GM19043 (cell line): ENCODE results near the gene NTMT1.
"Not testable (repeated sequence)": the region's sequence is repeated elsewhere in the genome, so short reads cannot be mapped to it uniquely, and the experiment has no call there.

ENCODE experiments used
- ATAC-seq: cut with Tn5 transposase; IDR thresholded peaks from one replicate; pipeline ENCODE4 v1.9.1; 2021; ENCODE audit warnings: low read depth; ENCODE audit not compliant: unreplicated experiment

Gene NTMT1

DNA sequence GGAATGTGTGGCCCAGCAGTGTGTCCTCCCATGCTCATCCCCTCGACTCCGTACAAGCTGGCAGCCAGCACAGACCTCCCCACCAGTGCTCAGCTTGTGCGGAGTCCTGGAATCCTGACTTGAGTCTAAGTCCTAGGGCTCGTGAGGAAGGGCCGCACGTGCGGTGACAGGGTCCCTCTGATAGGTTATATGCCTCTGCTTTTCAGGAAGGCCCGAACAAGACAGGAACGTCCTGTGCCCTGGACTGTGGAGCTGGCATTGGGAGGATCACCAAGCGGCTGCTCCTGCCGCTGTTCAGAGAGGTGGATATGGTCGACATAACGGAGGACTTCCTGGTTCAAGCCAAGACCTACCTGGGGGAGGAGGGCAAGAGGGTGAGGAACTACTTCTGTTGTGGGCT lies 7.9 kb downstream of the NTMT1 start:
- ATAC-seq: no peak

DNA sequence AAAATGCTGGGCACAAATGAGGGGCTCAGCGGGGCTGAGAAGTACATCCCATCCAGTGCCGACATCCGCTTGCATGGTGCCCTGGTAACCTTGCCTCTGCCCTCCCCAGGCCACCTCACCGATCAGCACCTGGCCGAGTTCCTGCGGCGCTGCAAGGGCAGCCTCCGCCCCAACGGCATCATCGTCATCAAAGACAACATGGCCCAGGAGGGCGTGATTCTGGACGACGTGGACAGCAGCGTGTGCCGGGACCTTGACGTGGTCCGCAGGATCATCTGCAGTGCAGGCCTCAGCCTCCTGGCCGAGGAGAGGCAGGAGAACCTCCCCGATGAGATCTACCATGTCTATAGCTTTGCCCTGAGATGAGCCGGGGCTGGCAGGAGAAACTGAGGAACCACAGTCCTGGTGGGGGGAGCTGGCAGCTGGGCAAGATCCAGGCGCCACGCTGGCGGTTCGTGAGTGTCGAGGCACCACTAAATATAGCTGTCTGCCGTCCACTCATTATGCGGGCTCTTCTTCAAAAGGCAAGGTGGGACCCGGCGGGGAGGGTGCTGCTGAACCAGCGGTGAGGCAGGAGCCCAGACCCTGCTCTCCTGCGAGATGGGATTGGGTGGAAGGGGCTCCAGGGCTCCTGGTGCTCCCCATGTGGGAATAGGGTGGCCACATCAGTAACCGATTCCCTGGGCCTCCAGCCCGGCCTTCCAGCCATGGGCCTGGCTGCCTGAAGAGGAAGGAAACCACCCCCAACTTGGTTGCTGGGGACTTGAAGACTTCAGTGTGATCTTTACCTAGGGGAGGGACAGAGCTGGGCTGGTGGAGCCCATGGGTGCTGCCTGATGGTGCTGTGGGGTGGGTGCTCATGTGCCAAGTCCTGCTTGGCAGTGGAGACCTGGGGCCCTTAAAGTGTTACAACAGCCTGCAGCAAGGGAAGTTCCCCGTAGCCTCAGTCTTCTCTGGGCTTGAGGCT lies 9.4 kb downstream of the NTMT1 start:
- ATAC-seq: no peak

DNA sequence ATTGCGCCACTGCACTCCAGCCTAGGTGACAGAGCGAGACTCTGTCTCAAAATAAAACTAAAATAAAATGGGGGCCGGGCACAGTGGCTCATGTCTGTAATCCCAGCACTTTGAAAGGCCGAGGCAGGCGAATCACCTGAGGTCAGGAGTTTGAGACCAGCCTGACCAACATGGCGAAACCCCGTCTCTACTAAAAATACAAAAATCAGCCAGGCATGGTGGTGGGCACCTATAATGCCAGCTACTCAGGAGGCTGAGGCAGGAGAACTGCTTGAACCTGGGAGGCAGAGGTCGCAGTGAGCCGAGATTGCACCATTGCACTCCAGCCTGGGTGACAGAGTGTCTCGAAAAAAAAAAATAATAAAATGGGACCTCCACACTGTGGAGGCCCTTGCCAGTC lies 10.4 kb downstream of the NTMT1 start:
- not testable (repeated sequence) for ATAC-seq

DNA sequence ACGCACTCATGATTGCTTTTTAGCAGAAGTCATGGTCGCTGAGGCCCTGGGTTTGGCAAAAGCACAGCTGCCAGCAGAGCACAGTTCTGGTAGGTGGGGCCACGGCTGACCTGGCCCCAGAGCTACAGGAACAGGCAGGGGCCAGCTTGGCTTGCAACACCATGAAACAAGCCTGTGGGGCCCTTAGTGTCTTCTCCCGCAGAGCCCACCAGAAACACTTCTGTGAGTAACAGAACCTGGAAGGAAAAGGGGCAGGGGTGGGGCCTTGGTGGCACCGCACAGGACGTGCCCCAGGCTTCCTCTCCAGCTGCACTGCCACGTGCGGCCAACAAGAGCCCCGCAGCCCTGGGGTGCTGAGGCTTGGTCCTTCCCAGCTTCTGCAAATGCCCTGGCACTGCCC lies 11.1 kb downstream of the NTMT1 start:
- no peak for ATAC-seq

DNA sequence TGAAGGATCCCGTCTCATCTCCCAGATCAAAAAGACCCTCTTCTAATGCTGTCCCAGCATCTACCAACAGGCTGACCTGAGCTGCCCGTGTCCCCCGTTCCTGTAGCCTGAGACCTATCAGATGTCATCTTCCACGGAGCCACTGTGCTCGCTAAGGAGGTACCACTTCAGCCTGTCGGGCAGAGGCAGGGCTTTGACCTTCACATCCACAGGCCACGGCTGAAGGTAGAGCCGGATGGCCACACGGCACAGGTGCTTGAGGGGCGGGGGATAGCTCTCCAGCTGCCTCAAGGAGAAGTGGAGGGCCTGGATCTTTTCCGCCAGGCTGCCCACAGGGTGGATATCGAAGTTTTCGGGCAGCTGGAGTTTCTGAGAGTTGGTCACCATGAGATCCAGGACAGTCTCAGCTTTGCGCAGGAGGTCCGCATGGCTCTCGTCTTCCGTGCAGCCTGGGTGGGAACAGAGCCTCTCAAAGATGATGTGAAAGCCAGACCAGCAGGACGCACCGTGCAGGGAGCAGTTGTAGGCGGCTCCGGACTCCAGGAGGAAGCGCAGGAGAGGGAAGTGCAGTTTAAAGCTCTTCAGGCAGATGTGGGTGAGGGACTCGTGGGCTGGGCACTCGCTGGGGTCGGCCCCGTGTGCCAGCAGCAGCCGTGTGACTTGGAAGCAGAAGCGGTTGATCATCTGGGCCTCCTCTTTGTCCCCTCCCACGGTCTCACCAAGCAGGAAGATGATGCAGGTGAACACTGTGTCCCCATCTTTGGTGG lies 11.9 kb downstream of the NTMT1 start:
- no peak for ATAC-seq

DNA sequence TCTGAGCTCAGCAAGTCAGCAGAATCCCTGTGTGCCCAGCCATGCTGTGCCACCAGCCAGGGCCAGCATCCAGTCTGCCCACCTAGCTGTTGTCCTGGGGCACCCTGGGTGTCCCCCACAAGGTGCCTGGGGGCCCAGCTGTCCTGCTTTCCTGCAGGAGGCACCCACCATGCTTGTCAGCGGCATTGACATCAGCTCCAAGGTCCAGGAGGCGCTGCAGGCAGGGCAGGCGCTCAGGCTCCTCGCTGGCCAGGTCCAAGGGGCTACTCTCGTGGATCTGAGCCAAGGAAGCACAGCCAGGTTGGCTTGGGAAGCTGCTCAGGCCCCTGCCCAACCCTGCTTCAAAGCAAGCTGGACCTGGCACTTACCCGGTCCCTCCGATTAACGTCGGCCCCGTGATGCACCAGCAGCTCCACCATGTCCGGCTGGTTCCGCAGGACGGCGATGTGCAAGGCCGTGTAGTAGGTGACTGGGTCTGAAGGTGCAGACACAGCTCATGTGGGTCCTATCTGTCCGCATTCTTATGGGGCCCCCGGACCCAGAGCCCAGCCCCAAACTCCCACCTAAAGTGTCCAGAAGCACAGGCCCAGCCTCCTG lies 13.2 kb downstream of the NTMT1 start:
- no peak for ATAC-seq

DNA sequence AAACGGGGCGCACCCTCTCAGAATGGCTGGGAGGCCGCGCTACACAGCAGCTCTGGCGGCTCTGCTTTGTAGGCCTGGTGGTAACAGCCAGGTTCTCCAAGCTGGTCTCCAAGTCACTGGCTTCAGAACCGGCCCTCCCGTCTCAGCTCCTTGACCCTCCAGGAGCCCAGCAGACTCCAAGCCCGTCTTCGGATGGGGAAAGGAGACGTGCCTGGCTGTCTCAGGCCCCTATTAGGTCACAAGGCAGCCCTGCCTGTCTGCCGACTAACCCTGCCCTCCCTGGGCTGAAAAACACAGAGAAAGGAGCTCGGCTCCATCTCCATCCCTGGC lies 13.8 kb downstream of the NTMT1 start:
- ATAC-seq: no peak

DNA sequence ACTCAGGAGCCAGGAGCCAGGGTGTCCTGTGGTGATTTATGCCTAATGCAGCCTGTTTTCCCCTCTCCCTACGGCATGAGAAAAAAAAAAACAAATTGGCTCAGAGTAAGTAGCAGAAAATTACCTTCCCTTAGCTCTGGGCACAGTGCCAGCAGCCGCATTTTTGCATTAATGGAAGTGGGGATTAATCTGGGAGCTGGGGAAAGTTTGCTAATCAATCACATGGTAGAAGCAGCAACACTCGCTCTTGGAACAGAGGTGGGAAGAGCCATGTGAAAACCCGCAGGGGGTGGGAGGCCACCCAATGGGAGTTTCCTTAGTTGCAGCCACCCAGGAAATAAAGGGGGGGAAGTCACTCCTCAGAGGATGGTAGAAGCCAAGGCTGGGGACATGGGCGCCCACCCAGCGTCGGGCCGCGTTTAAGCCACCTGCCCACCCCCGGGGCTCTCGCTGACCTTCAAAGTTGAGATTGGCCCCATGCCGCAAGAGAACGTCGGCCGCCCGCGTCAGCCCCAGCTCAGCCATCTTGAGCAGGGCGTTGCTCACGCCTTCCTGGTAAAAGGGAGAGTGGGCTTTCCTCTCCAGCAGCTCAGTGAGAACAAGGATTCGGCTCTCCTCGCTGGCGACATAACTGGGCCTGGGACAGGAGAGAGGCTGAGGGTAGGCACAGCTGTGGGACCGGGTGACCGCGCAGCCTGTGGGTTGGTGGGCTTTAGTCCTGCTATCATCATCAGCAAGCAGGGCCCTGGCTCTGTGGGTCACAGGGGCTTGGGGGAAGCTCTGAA lies 14.3 kb downstream of the NTMT1 start:
- ATAC-seq: no peak

DNA sequence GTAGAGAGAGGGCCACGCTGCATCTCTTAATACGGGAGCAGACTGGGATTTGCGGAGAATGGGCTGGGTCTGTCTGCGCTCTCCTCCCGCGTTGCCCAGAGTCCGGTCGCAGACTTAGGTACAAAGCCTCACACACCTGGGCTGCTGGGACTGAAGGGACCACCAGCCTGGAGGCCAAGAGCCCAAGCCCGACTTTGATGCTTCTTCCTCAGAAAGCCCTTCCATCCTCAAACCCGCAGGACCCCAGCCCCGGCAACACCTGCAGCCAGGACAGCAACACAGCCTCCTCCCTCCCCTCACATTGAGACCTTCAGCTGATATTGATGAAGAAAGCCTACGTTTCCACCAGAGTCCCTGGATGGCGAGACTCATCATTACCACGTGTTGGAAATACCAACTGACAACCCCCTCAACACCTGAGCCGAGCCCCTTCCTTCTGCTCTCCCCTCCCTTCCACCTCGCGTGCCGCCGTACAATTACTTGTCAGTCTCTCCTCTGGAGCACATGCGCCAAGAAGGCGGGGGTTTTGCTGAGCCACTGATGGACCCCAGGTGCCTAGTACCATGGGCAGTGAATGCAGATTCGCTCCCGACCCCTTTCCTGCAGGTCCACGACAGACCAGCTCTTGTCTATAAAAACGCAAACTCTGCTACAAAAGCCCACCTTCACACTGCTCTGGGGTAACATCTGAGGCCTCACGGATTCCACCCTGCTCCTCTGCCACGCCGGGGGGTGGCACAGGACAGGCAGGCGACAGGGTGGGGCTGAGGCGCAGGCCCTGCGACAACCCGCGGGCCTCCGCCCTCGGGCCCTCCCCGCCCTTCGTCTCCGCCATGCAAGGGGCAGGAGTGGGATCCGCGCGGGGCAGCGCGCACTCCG lies 15.1 kb downstream of the NTMT1 start:
- ATAC-seq: no peak

DNA sequence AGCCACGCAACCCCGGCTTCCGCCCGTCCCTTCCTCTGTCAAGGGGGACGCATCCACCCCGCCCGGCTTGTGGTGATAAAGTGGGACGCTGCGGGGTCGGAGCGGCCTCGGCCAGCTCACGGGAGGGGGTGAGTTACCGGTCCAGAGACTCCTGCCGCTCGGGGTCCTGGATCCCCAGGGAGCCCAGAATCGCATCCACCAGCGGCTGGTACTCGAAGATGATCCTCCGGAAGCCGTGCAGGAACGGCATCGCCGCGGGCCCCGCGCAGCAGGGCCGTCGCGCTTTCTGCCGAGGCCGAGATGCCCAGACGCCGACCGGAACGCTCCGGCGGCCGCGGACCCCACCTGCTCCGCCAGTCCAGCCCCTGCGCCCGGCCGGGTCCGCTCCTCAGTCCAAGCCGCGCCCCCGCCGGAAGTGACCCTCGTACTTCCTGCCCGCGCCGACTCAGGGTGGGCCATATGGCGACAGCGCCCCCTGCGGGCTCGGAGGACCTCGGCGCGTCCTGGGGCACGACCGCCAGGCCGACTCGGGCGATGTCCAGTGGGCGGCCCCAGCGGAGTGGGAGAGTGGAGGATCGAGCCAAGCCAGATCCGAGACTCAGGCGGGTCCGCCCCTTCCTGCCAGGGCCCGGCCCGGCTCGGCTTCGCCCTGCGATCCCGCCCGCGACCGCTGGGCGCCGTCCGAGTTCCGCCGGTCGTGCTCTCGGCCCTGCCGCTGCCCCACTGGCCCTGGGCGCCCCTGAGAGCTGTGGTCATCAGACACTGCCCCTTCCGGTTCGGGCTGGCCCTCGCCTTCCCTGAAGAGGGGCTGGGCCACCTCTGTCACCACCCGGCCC lies 16.0 kb downstream of the NTMT1 start, which contains the start of gene ASB6:
Gene ASB6 (minus strand): TSS at position 402 of the 836 bp plus-strand sequence. CDS start 152 bp downstream, at position 250.
- peak; percentile 85 for ATAC-seq

DNA sequence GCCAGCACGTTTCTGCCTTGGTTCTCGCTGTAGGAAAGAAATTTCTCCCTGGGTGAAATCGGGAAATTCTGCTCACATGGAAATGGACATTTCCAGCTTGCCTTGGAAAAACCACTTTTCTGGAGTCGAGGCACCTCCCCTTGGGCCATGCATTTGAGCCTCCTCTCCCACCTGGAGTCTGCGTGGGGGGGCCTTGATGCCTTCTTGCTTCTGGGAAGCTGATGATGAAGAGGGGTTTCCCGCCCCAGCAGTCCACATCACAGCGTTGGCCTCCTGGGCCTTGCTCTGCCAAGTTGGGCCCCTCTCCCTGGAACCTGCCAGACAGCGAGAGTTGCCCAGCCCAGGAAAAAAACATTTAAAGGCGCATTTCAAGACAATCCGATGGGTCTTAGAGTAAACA lies 17.7 kb downstream of the NTMT1 start:
- no peak for ATAC-seq

DNA sequence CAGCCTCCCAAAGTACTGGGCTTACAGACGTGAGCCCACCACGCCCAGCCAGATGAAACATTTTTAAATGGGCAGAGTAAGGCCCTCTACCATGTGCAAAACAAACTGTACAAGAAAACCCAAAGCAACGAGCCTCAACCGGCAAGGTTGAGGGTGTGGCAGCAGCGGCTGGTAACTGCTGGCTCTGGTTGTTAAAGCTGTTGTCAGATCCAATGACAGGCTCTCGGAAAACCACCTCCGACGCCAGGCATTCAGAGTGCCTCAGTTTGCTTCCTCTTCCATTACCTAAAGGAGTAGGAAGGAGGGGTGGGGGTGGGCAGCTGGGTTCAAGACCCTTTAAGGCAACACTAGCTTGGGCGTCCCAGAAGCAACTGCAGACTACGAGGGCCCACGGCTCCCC lies 18.4 kb downstream of the NTMT1 start:
- ATAC-seq: no peak

DNA sequence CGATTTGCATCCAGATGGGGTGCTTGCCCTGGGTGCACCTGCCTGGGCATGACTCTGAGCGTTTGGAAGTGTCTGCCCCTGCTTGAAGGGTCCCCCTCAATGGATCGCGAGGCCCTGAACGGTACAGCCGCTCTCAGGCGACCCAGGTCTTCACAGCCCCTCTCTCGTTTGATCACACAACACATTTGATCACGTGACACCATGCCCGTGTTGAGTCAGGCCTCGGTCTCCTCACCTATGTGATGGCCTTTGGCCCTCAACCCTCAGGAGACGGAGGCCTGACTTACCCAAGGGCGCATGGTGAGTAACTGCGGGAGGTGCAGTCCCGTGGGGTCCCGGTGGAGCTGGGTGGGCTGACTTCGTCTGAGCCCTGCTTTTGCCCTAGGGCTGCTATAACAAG lies 18.9 kb downstream of the NTMT1 start:
- ATAC-seq: no peak

DNA sequence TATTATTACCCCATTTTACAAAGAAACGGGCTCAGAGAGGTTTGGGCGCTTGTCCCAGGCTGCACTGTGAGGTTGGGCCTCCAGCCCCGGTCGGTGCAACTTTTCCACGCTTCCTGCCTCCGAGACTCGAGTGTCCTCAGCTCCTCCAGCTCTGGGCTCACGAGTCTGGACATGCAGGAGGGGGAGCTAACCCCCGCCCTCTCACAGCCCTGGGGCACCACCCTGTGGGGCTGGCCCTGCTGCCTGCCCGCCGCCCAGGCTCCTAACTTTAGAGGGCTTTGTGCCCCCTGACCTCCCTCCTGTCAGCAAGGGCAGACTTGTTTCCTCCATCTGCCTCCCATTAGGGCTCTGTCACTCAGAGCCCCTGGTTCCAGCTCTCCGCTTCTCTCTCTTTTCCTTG lies 20.3 kb downstream of the NTMT1 start:
- ATAC-seq: no peak

DNA sequence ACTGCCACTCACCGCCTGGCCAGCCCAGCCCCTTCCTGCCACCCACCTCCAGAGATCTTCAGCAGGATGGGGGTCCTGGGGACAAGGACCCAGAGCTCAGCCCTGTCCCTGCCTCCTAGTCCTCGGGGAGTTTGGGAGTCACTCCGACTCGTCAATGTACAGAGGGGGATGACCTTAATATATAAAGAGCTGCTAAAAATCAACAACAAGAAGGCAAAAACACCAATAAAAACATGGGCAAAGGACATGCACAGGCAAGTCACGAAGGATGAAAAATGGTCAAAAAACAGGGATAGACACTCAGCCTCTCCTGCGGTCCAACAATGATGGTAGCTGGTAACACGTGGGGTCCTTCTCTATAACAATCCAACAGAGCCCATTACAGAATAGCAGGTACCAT lies 20.7 kb downstream of the NTMT1 start:
- ATAC-seq: no peak

DNA sequence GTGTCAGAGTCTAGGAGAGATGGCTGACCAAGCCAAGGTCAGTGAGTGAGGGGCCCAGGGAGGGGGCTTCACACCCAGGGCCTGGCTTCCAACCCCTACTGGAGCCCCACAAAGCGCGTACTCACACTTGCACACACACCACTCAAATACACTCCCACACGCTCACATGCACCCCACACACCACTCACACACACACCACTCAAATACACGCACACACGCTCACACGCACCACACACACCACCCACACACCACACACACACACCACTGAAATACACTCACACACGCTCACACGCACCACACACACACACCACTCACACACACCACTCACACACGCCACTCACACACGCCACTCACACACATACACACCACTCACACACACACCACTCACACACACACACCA lies 21.7 kb downstream of the NTMT1 start:
- no peak for ATAC-seq

DNA sequence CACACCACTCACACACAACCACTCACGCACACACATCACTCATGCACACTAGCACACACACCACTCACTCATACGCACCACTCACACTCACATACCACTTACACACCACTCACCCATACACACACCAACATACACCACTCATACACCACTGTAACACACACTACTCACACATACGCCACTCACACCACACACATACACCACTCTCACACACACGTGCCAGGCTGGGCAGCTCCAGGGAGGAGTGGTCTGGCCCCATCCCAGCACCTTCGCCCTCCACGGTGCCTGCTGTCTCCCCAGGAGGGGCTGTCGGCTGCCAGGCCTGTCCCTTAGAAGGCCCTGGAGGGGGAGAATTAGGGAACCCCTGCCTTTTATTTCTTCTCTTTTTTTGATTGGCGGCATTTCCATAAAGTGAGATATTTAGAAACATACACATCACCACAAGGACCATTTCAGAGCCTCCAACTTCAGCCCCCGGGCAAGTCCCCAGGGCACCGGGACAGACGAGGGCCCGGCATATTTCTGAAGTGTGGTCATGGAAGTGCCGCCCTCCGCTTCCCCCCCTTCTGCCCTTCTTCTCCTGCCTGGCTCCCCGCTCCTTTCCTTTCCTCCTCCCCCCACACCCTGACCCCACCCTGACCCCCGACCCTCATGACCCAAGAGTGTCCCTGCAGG lies 22.3 kb downstream of the NTMT1 start:
- ATAC-seq: no peak

DNA sequence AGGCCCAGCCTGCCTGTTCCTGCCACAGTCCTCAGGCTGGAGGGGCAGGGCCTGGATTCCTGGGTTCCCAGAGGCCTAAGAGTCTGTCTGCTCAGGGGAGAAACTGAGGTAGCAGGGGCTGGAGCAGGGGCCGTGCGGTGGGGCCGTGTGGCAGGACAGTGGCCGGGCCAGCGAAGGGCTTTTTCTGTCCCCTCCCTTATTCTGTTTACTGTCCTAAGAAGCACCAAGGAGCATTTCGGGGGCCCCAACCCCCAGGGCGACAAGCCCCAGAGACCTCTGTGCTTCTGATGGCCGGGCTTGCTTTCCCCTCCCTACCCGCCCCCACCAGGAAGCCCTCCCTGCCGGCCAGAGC lies 22.8 kb downstream of the NTMT1 start:
- ATAC-seq: no peak
